ENCODE measurements around the gene AUH.

GRCh38 chr9:91331849-91332248 is 29.9 kb downstream of the AUH start:
- TF ChIP-seq GATA2 (IDR thresholded peaks at IDR 0.05; ENCODE audit: low read depth, low read length) (no peak), GATA3 (IDR thresholded peaks at IDR 0.05; ENCODE audit: low read depth, low read length) (no peak)
